ENCODE data around the gene ABHD17B. TPM values are rescaled to one million over a fixed set of nuclear protein-coding genes. Genes with fewer than 3 reads are reported as not detected.

The ABHD17B gene
- total and polyA plus RNA-seq, 2 experiments from 2014 or later = 7.7 to 10.7 TPM

- no peaks in the 10 kb centered on the region for H3K9me3 ChIP-seq (ENCODE audit: low read depth)
- no peak overlapping the region for H3K4me2 ChIP-seq (ENCODE audit: unreplicated experiment)
- 40 to 41% methylated on average over 1 of the region's 1 CpG for WGBS, 2 experiments (ENCODE audit: low coverage in 1 of 2, low lambda C conversion rate in 2 of 2, missing lambda C conversion rate in 2 of 2)
- H3K9me2 ChIP-seq (ENCODE audit: insufficient read depth) = no peaks in the 10 kb centered on the region
- no peak overlapping the region for H2AFZ ChIP-seq
- H3F3A ChIP-seq (ENCODE audit: insufficient read depth) = peaks cover 15% of the 10 kb centered on the region
- peaks cover 82% of the 10 kb centered on the region for H3K79me2 ChIP-seq (ENCODE audit: insufficient read depth)
- H3K36me3 ChIP-seq (ENCODE audit: low read depth) = no peaks in the 10 kb centered on the region
- H3K4me1 ChIP-seq (ENCODE audit: insufficient read depth) = peaks cover 20% of the 10 kb centered on the region
- no peaks in the 10 kb centered on the region for H4K20me1 ChIP-seq (ENCODE audit: insufficient read depth)
- TF ChIP-seq EZH2phosphoT487 (IDR thresholded peaks at IDR 0.05; ENCODE audit: insufficient read depth, low read depth) (no peak), EZH2 (IDR thresholded peaks at IDR 0.05; ENCODE audit: insufficient read depth, poor library complexity, severe bottlenecking) (no peak)
- no peaks in the 10 kb centered on the region for H3K27me3 ChIP-seq (replicated peaks; ENCODE audit: insufficient read depth)
- peak overlapping the region; percentile 2; the same call in 1 of the 2 replicates for H3K27ac ChIP-seq
- DNase-seq = peak; percentile 27
- in situ Hi-C loops (cut with MboI) = no loop called here
- no peak overlapping the region for H3K4me3 ChIP-seq
- H3K9ac ChIP-seq = no peak overlapping the region
Observed at GRCh38 chr9:71936066-71936465, 25.1 kb upstream of the ABHD17B start.

- no peaks in the 10 kb centered on the region for H3K36me3 ChIP-seq (ENCODE audit: low read depth)
- H3K4me1 ChIP-seq (ENCODE audit: insufficient read depth) = peaks cover 34% of the 10 kb centered on the region
- no peak overlapping the region for H3K27ac ChIP-seq
- in situ Hi-C loops (cut with MboI) = no loop called here
- DNase-seq = no peak
- 98 to 100% methylated on average over 2 of the region's 2 CpGs for WGBS, 2 experiments (ENCODE audit: low coverage in 1 of 2, low lambda C conversion rate in 2 of 2, missing lambda C conversion rate in 2 of 2)
- H3K9me2 ChIP-seq (ENCODE audit: insufficient read depth) = no peaks in the 10 kb centered on the region
- no peak overlapping the region for H3K4me2 ChIP-seq (ENCODE audit: unreplicated experiment)
- 0 out of 2 replicates have a peak, but pooled peaks cover 3% of the 10 kb centered on the region for H4K20me1 ChIP-seq (ENCODE audit: insufficient read depth)
- H3K9me3 ChIP-seq (ENCODE audit: low read depth) = no peaks in the 10 kb centered on the region
- no peak overlapping the region for H2AFZ ChIP-seq
- H3F3A ChIP-seq (ENCODE audit: insufficient read depth) = peaks cover 39% of the 10 kb centered on the region
- no peak overlapping the region for H3K4me3 ChIP-seq
- peaks cover 58% of the 10 kb centered on the region for H3K79me2 ChIP-seq (ENCODE audit: insufficient read depth)
- TF ChIP-seq EZH2phosphoT487 (IDR thresholded peaks at IDR 0.05; ENCODE audit: insufficient read depth, low read depth) (no peak), EZH2 (IDR thresholded peaks at IDR 0.05; ENCODE audit: insufficient read depth, poor library complexity, severe bottlenecking) (no peak)
- no peaks in the 10 kb centered on the region for H3K27me3 ChIP-seq (replicated peaks; ENCODE audit: insufficient read depth)
- no peak overlapping the region for H3K9ac ChIP-seq
Observed at GRCh38 chr9:71931166-71931565, 20.2 kb upstream of the ABHD17B start.

GRCh38 chr9:71929791-71930440, 18.9 kb upstream of the ABHD17B start:
- Histone ChIP-seq H3K27me3 (replicated peaks; ENCODE audit: insufficient read depth) (no peaks in the 10 kb centered on the region), H3K36me3 (ENCODE audit: low read depth) (no peaks in the 10 kb centered on the region), H3K4me1 (ENCODE audit: insufficient read depth) (peaks cover 29% of the 10 kb centered on the region), H4K20me1 (ENCODE audit: insufficient read depth) (0 out of 2 replicates have a peak, but pooled peaks cover 3% of the 10 kb centered on the region), H3K4me3 (peak overlapping the region; percentile 27; the same call in 1 of the 2 replicates), H3K9ac (peak overlapping the region; percentile 43), H3K79me2 (ENCODE audit: insufficient read depth) (peaks cover 68% of the 10 kb centered on the region), H2AFZ (no peak overlapping the region), H3K27ac (peak overlapping the region; percentile 87), H3K4me2 (ENCODE audit: unreplicated experiment) (peak overlapping the region; percentile 52), H3K9me3 (ENCODE audit: low read depth) (no peaks in the 10 kb centered on the region), H3F3A (ENCODE audit: insufficient read depth) (peaks cover 32% of the 10 kb centered on the region), H3K9me2 (ENCODE audit: insufficient read depth) (no peaks in the 10 kb centered on the region)
- in situ Hi-C loops (cut with MboI) = no loop called here
- DNase-seq = peak; percentile 63
- WGBS, 2 experiments (ENCODE audit: low coverage in 1 of 2, low lambda C conversion rate in 2 of 2, missing lambda C conversion rate in 2 of 2) = 1 to 5% methylated on average over 2 of the region's 2 CpGs
- no peak for TF ChIP-seq EZH2 (IDR thresholded peaks at IDR 0.05; ENCODE audit: insufficient read depth, poor library complexity, severe bottlenecking)
- 0 out of 2 replicates have a peak, but pooled peaks have one; percentile 66 for TF ChIP-seq EZH2phosphoT487 (IDR thresholded peaks at IDR 0.05; ENCODE audit: insufficient read depth, low read depth)

- Histone ChIP-seq H3K36me3 (ENCODE audit: low read depth) (no peaks in the 10 kb centered on the region), H3K27ac (peak overlapping the region; percentile 87), H4K20me1 (ENCODE audit: insufficient read depth) (0 out of 2 replicates have a peak, but pooled peaks cover 3% of the 10 kb centered on the region), H3K79me2 (ENCODE audit: insufficient read depth) (peaks cover 68% of the 10 kb centered on the region), H3K27me3 (replicated peaks; ENCODE audit: insufficient read depth) (no peaks in the 10 kb centered on the region), H3K9me2 (ENCODE audit: insufficient read depth) (no peaks in the 10 kb centered on the region), H3F3A (ENCODE audit: insufficient read depth) (peaks cover 32% of the 10 kb centered on the region), H3K4me2 (ENCODE audit: unreplicated experiment) (peak overlapping the region; percentile 52), H3K9me3 (ENCODE audit: low read depth) (no peaks in the 10 kb centered on the region), H2AFZ (no peak overlapping the region), H3K4me3 (peak overlapping the region; percentile 27; the same call in 1 of the 2 replicates), H3K4me1 (ENCODE audit: insufficient read depth) (peaks cover 29% of the 10 kb centered on the region), H3K9ac (peak overlapping the region; percentile 43)
- 13 to 20% methylated on average over 2 of the region's 2 CpGs for WGBS, 2 experiments (ENCODE audit: low coverage in 1 of 2, low lambda C conversion rate in 2 of 2, missing lambda C conversion rate in 2 of 2)
- in situ Hi-C loops (cut with MboI) = no loop called here
- TF ChIP-seq EZH2phosphoT487 (IDR thresholded peaks at IDR 0.05; ENCODE audit: insufficient read depth, low read depth) (no peak), EZH2 (IDR thresholded peaks at IDR 0.05; ENCODE audit: insufficient read depth, poor library complexity, severe bottlenecking) (no peak)
- peak; percentile 87 for DNase-seq
Observed at GRCh38 chr9:71929223-71929622, 18.2 kb upstream of the ABHD17B start.
